ENCODE results near the gene TIMP1. TPM values are rescaled to one million over a fixed set of nuclear protein-coding genes. Genes with fewer than 3 reads are reported as not detected.

Gene TIMP1
- total RNA-seq, 1 experiment from 2014 or later, result 35.4 TPM

- TF ChIP-seq NR3C1 (CRISPR knock-in tag; conservative IDR thresholded peaks at IDR 0.05; ENCODE audit: low read depth) (no peak), NFE2L1 (CRISPR knock-in tag; IDR thresholded peaks at IDR 0.05) (peak; percentile 86; the same call in 1 of the 2 replicates), SP1 (CRISPR knock-in tag; conservative IDR thresholded peaks at IDR 0.05) (peak; percentile 87), MLX (CRISPR knock-in tag; IDR thresholded peaks at IDR 0.05) (no peak), FOXJ3 (CRISPR knock-in tag; IDR thresholded peaks at IDR 0.05; ENCODE audit: borderline replicate concordance) (no peak), NFYB (CRISPR knock-in tag; conservative IDR thresholded peaks at IDR 0.05; ENCODE audit: low read depth) (no peak; the same call in 1 of the 2 replicates), ZNF425 (CRISPR knock-in tag; conservative IDR thresholded peaks at IDR 0.05) (no peak), SOX15 (CRISPR knock-in tag; IDR thresholded peaks at IDR 0.05) (no peak), CREB1 (CRISPR knock-in tag; IDR thresholded peaks at IDR 0.05) (no peak), ZMAT4 (CRISPR knock-in tag; IDR thresholded peaks at IDR 0.05) (no peak), OVOL2 (CRISPR knock-in tag; IDR thresholded peaks at IDR 0.05; ENCODE audit: borderline replicate concordance) (no peak), ETV6 (CRISPR knock-in tag; IDR thresholded peaks at IDR 0.05) (peak; percentile 91), KAT7 (CRISPR knock-in tag; IDR thresholded peaks at IDR 0.05; ENCODE audit: borderline replicate concordance) (no peak), TP53 (CRISPR knock-in tag; IDR thresholded peaks at IDR 0.05) (no peak), CTCF (IDR thresholded peaks at IDR 0.05) (no peak), ERG (CRISPR knock-in tag; IDR thresholded peaks at IDR 0.05) (no peak), TCF7 (CRISPR knock-in tag; IDR thresholded peaks at IDR 0.05; ENCODE audit: low read depth) (peak; percentile 79; the same call in 1 of the 2 replicates), E2F4 (CRISPR knock-in tag; IDR thresholded peaks at IDR 0.05; ENCODE audit: borderline replicate concordance, low read depth) (no peak), ZBTB43 (CRISPR knock-in tag; IDR thresholded peaks at IDR 0.05) (peak; percentile 74; the same call in 1 of the 2 replicates), PREB (CRISPR knock-in tag; IDR thresholded peaks at IDR 0.05; ENCODE audit: borderline replicate concordance) (no peak), AFF4 (CRISPR knock-in tag; IDR thresholded peaks at IDR 0.05; ENCODE audit: borderline replicate concordance) (no peak), SMAD4 (CRISPR knock-in tag; IDR thresholded peaks at IDR 0.05) (no peak), IRF2 (CRISPR knock-in tag; IDR thresholded peaks at IDR 0.05; ENCODE audit: borderline replicate concordance, low read depth) (no peak), FOXK1 (CRISPR knock-in tag; IDR thresholded peaks at IDR 0.05) (peak; percentile 94)
Measured at GRCh38 chrX:47619486-47620302, 37.5 kb downstream of the TIMP1 start, which contains the start of gene SYN1 (continued).

Data from WTC11 (cell line).